ENCODE data around the gene MPP3.

- TF ChIP-seq CTCF (IDR thresholded peaks at IDR 0.05 in 2 of 3, conservative IDR thresholded peaks at IDR 0.05 in 1 of 3; ENCODE audit: borderline replicate concordance in 1 of 3, insufficient read depth in 1 of 3, low read depth in 2 of 3, low read length in 2 of 3) (no peak), POLR2AphosphoS5 (IDR thresholded peaks at IDR 0.05; ENCODE audit: low read depth, low read length) (no peak), REST (IDR thresholded peaks at IDR 0.05; ENCODE audit: low read depth) (no peak), ATF3 (IDR thresholded peaks at IDR 0.05) (no peak), EZH2phosphoT487 (IDR thresholded peaks at IDR 0.05; ENCODE audit: borderline replicate concordance) (no peak), SP1 (IDR thresholded peaks at IDR 0.05; ENCODE audit: low read depth) (no peak), ZNF274 (IDR thresholded peaks at IDR 0.05; ENCODE audit: low read depth, low read length) (no peak), CBX3 (IDR thresholded peaks at IDR 0.05; ENCODE audit: low read depth) (no peak), EZH2 (IDR thresholded peaks at IDR 0.05) (no peak), ZFX (IDR thresholded peaks at IDR 0.05) (no peak), POLR2A (IDR thresholded peaks at IDR 0.05; ENCODE audit: borderline replicate concordance, extremely low read depth, insufficient read depth, insufficient read length) (no peak), YY1 (IDR thresholded peaks at IDR 0.05; ENCODE audit: extremely low read depth, insufficient replicate concordance, low read depth, low read length) (no peak)
Observed at GRCh38 chr17:43829738-43830137, 3.2 kb downstream of the MPP3 start.
